Spleen (tissue), 7 donors: ENCODE data around the gene CHKB.

ENCODE experiments used
- POLR2A ChIP-seq, 3 donors: fragments of 450-650 bp; IDR thresholded peaks; one replicate each; pipeline ENCODE4 v1.5.1; 2017; ENCODE audit warnings: antibody characterized with exemption in 3 of 3, mild to moderate bottlenecking in 1 of 3
- POLR2AphosphoS5 ChIP-seq, 3 donors: sonication (generic); formaldehyde crosslinking; IDR thresholded peaks; one replicate each; pipeline ENCODE4 v1.5.1; 2017; ENCODE audit warnings: antibody characterized with exemption in 3 of 3
- TF ChIP-seq, protein P1 (sequence below), 11 experiments: fragments of 200-600 bp in 7 of 11; fragments of 450-650 bp in 4 of 11; sonication (generic) in 4 of 11; IDR thresholded peaks in 8 of 11; conservative IDR thresholded peaks in 3 of 11; 1 replicate in 7 of 11; 2 replicates in 4 of 11; pipeline versions ENCODE4 v1.4.0 to v1.8.0; 2016 to 2021; ENCODE audit warnings: antibody characterized with exemption in 11 of 11, inconsistent platforms in 4 of 11, mild to moderate bottlenecking in 1 of 11
- donor health status: DM: no; HTN: no; CAD: no; lungs with moderate emphysema.
- donor health status: DM: no; HTN: no; CAD: no.
- donor health status: DM: no; HTN: no; CAD: no.

GRCh38 chr22:50586416-50586815, 3.8 kb upstream of the CHKB start:
- TF ChIP-seq POLR2AphosphoS5 (IDR thresholded peaks at IDR 0.05) (no peak), POLR2A (IDR thresholded peaks at IDR 0.05) (no peak)
- TF ChIP-seq, protein P1, sequence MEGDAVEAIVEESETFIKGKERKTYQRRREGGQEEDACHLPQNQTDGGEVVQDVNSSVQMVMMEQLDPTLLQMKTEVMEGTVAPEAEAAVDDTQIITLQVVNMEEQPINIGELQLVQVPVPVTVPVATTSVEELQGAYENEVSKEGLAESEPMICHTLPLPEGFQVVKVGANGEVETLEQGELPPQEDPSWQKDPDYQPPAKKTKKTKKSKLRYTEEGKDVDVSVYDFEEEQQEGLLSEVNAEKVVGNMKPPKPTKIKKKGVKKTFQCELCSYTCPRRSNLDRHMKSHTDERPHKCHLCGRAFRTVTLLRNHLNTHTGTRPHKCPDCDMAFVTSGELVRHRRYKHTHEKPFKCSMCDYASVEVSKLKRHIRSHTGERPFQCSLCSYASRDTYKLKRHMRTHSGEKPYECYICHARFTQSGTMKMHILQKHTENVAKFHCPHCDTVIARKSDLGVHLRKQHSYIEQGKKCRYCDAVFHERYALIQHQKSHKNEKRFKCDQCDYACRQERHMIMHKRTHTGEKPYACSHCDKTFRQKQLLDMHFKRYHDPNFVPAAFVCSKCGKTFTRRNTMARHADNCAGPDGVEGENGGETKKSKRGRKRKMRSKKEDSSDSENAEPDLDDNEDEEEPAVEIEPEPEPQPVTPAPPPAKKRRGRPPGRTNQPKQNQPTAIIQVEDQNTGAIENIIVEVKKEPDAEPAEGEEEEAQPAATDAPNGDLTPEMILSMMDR (IDR thresholded peaks at IDR 0.05 in 8 of 11, conservative IDR thresholded peaks at IDR 0.05 in 3 of 11), result no peak
